HFF-Myc (cell line): Measurements from ENCODE around the gene ZNF333.
"Not testable (repeated sequence)": the region's sequence is repeated elsewhere in the genome, so short reads cannot be mapped to it uniquely, and the experiment has no call there.

Source experiments
- DNase-seq: peaks from one replicate; pipeline ENCODE4 v3.0.0-alpha.2; 2011; ENCODE audit warnings: low read depth; ENCODE audit errors: extremely low read depth
- H3K4me3 ChIP-seq: replicated peaks from 2 replicates; pipeline ENCODE4 v1.5.1; 2011; ENCODE audit warnings: low read depth, mild to moderate bottlenecking, control low read depth, low read length
- CTCF ChIP-seq: IDR thresholded peaks from 2 replicates; pipeline ENCODE4 v1.5.1; 2012; ENCODE audit warnings: mild to moderate bottlenecking, low read depth, low read length, control low read depth; ENCODE audit errors: missing control alignments

The ZNF333 gene

DNA sequence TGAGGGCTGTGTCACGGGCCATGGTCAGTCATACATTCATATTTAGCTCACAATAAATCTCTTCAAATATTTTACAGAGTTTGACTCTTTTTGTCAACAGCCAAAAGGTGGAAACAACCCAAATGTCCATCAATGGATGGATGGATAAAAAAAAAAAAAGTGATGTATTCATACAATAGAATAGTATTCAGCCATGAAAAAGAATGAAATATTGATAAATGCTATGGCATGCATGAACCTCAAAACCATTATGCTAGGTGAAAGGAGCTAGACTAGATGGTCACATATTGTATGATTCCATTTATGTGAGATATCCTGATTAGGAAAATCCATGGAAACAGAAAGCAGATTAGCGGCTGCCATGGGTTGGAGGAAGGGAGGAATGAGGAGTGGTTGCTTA is 72.3 kb downstream of the ZNF333 start:
- TF ChIP-seq CTCF = no peak
- DNase-seq = no peak
- no peak overlapping the region for H3K4me3 ChIP-seq

DNA sequence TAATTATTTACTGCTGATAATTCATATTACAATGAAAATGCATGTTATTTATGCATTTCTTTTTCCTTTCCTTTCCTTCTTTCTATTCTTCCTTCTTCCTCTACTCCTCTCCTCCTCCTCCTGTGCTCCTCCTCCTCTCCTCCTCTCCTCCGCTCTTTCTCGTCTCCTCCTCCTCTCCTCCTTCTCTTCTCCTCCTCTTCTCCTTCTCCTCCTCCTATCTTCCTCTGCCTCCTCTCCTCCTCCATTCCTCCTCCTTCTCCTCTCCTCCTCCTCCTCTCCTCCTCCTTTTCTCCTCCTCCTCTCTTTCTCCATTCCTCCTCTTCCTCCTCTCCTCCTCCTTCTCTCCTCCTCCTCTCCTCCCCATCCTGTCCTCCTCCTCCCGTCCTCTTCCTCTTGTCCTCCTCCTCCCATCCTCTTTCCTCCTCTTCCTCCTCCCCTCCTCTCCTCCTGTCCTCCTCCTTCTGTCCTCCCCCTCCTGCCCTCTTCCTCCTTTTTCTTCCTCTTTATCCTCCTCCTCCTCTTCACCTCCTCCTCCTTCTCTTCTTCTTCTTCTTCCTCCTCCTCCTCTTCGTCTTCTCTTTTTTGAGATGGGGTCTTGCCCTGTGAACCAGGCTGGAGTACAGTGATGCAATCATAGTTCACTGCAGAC is 73.8 kb downstream of the ZNF333 start:
- no peak for DNase-seq
- no peak for TF ChIP-seq CTCF
- H3K4me3 ChIP-seq = no peak overlapping the region

- DNase-seq = no peak
- TF ChIP-seq CTCF = no peak
- no peak overlapping the region for H3K4me3 ChIP-seq
Measured at GRCh38 chr19:14764401-14764800, 74.6 kb downstream of the ZNF333 start.

- not testable (repeated sequence) for DNase-seq, H3K4me3 ChIP-seq
Measured at GRCh38 chr19:14765403-14765802, 75.6 kb downstream of the ZNF333 start.

GRCh38 chr19:14765841-14766240 is 76.0 kb downstream of the ZNF333 start:
- not testable (repeated sequence) for DNase-seq, H3K4me3 ChIP-seq

DNA sequence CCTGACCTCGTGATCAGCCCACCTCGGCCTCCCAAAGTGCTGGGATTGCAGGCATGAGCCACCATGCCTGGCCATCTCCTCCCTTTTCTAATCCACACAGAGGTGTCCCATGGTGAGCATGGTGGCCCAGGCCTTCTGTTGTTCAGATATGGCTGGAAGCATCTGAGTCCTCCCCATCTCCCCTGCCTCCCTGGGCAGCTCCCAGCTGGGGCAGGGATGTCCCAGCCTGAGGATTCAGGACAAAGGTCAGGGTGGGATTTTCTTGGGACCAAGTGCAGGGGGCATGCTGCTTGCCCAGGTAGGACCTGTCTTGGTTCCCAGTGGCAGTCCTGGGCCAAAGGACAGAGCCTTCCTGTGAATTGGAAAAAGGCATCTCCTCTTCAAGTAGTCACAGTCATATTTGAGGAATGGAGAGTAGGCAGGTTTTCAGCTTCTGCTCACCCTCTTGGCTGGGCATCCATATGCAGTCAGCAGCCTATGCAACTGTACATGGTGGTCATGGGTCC is 77.7 kb downstream of the ZNF333 start:
- H3K4me3 ChIP-seq = no peak overlapping the region
- no peak for DNase-seq
- TF ChIP-seq CTCF = no peak

GRCh38 chr19:14768001-14768400 is 78.2 kb downstream of the ZNF333 start:
- no peak for DNase-seq
- H3K4me3 ChIP-seq = no peak overlapping the region
- no peak for TF ChIP-seq CTCF

DNA sequence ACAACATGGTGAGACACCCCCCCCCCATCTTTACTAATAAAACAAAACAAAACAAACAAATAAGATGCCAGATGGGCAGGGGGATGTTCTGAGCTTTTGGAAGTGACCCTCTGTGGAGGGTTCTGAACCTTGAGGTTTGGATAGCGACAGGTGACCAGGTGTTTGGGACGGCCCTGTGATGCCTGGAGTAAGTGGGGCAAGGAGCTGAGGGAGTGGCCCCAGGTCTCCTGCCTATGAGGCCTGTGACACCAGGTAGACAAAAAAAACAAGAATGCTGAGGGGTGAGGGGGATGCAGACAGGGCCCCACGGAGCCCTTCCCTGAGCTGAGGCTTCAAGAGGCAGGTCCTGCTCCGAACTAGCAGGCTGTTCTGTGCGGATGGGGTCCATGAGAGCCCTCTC is 79.4 kb downstream of the ZNF333 start:
- TF ChIP-seq CTCF = no peak
- H3K4me3 ChIP-seq = no peak overlapping the region
- no peak for DNase-seq
